LNCAP (cell line): ENCODE results near the gene MAP2.

Source experiments
- CTCF ChIP-seq: fragments of 450-650 bp; IDR thresholded peaks from 2 replicates; pipeline ENCODE4 v1.5.1; 2017; ENCODE audit warnings: mild to moderate bottlenecking

The MAP2 gene

GRCh38 chr2:209673811-209674210, 250.0 kb downstream of the MAP2 start:
- TF ChIP-seq CTCF = no peak

- no peak for TF ChIP-seq CTCF
Observed at GRCh38 chr2:209680596-209680995, 256.7 kb downstream of the MAP2 start.

GRCh38 chr2:209681201-209681735, 257.4 kb downstream of the MAP2 start:
- no peak for TF ChIP-seq CTCF

GRCh38 chr2:209682646-209683045, 258.8 kb downstream of the MAP2 start:
- TF ChIP-seq CTCF = no peak

- TF ChIP-seq CTCF = no peak
Observed at GRCh38 chr2:209685340-209685739, 261.5 kb downstream of the MAP2 start.

GRCh38 chr2:209685963-209686362, 262.1 kb downstream of the MAP2 start:
- no peak for TF ChIP-seq CTCF

GRCh38 chr2:209686448-209686847, 262.6 kb downstream of the MAP2 start:
- TF ChIP-seq CTCF = no peak

- no peak for TF ChIP-seq CTCF
Observed at GRCh38 chr2:209687323-209687969, 263.6 kb downstream of the MAP2 start.
